Activated T-cell treated with anti-CD3 and anti-CD28 coated beads for 48 hours (primary cell): ENCODE results near the gene IGSF8.
A peak's percentile ranks its signal among the peaks of the same experiment; 100 is the strongest.

Experiments
- DNase-seq: peaks from one replicate; pipeline ENCODE4 v3.0.0-alpha.2; 2020; ENCODE audit warnings: low read depth

The IGSF8 gene

GRCh38 chr1:160103658-160104408 is 5.4 kb upstream of the IGSF8 start:
- DNase-seq: no peak

- DNase-seq: no peak
These were observed 3.5 kb upstream of the IGSF8 start for GRCh38 chr1:160101717-160102522.

GRCh38 chr1:160101037-160101716 is 2.8 kb upstream of the IGSF8 start:
- peak; percentile 68 for DNase-seq

- no peak for DNase-seq
These were observed 1.4 kb upstream of the IGSF8 start for GRCh38 chr1:160099716-160100375.

GRCh38 chr1:160098852-160099561 is 588 bp upstream of the IGSF8 start:
- DNase-seq: peak; percentile 97

- peak; percentile 39 for DNase-seq
These were observed 1.1 kb downstream of the IGSF8 start for GRCh38 chr1:160097151-160097910.

GRCh38 chr1:160096274-160097116 is 1.9 kb downstream of the IGSF8 start:
- DNase-seq: no peak

GRCh38 chr1:160095382-160096105 is 2.9 kb downstream of the IGSF8 start:
- no peak for DNase-seq

- no peak for DNase-seq
These were observed 3.6 kb downstream of the IGSF8 start for GRCh38 chr1:160094806-160095205.

GRCh38 chr1:160094291-160094625 is 4.2 kb downstream of the IGSF8 start:
- no peak for DNase-seq

- DNase-seq: no peak
These were observed 4.7 kb downstream of the IGSF8 start for GRCh38 chr1:160093624-160094290.

GRCh38 chr1:160093069-160093395 is 5.4 kb downstream of the IGSF8 start:
- no peak for DNase-seq

- DNase-seq: no peak
These were observed 5.9 kb downstream of the IGSF8 start for GRCh38 chr1:160092366-160093068.

GRCh38 chr1:160091666-160092223 is 6.7 kb downstream of the IGSF8 start:
- no peak for DNase-seq

GRCh38 chr1:160090760-160091159 is 7.7 kb downstream of the IGSF8 start:
- no peak for DNase-seq

GRCh38 chr1:160089883-160090282 is 8.5 kb downstream of the IGSF8 start:
- DNase-seq: no peak

- no peak for DNase-seq
These were observed 11.2 kb downstream of the IGSF8 start for GRCh38 chr1:160087118-160087662.

GRCh38 chr1:160086456-160086892 is 11.9 kb downstream of the IGSF8 start:
- no peak for DNase-seq
